Fibroblast of the aortic adventitia (primary cell): Measurements from ENCODE around the gene DYTN. TPM values are rescaled to one million over a fixed set of nuclear protein-coding genes. Genes with fewer than 3 reads are reported as not detected.

Source experiments
- small RNA-seq: library from RNA; depleted of rRNA; stranded (forward); fragments of <200 nt; gene quantifications from one replicate; pipeline ENCODE3, GENCODE V24; 2012
- total RNA-seq: library from RNA; depleted of rRNA; stranded (reverse); fragments of >200 nt; gene quantifications from 2 replicates; pipeline ENCODE4 v1.2.3, GENCODE V29; 2012; ENCODE audit warnings: low replicate concordance

The DYTN gene
- total RNA-seq, 1 donor = not detected

Small RNA genes within 50 kb of the gene (small RNA-seq; reads per million reads assigned to genes)
- not detected for gene RF00019

Other genes starting within 250 kb of the DYTN start
- not detected in 2 replicates for gene FAM237A, start 75.9 kb downstream of the DYTN start, total RNA-seq
- gene MDH1B, start 46.9 kb upstream of the DYTN start, total RNA-seq = 0.81 and 15.1 TPM in 2 replicates
- 36.4 and 56.1 TPM in 2 replicates for gene FASTKD2, start 47.2 kb upstream of the DYTN start, total RNA-seq
- 0.18 TPM in 1 of 2 replicates, not detected in the other for gene CPO, start 221.1 kb upstream of the DYTN start, total RNA-seq